Ovary (tissue), 3 donors: ENCODE measurements around the gene SLC6A1.

Source experiments
- CTCF ChIP-seq, 3 donors: fragments of 450-650 bp in 2 of 3; fragments of 200-600 bp in 1 of 3; IDR thresholded peaks; one replicate each; pipeline versions ENCODE4 v1.5.1 to v1.8.0; 2016 to 2022; ENCODE audit warnings: antibody characterized with exemption in 3 of 3, mild to moderate bottlenecking in 1 of 3
- EP300 ChIP-seq: sonication (generic); formaldehyde crosslinking; IDR thresholded peaks from one replicate; pipeline ENCODE4 v1.6.1; 2017; ENCODE audit warnings: antibody characterized with exemption
- POLR2A ChIP-seq: fragments of 450-650 bp; IDR thresholded peaks from one replicate; pipeline ENCODE4 v1.6.1; 2017; ENCODE audit warnings: antibody characterized with exemption, mild to moderate bottlenecking, moderate library complexity
- donor health status: DM: no; HTN: no; CAD: no.

- TF ChIP-seq CTCF (IDR thresholded peaks at IDR 0.05) = no peak
- TF ChIP-seq EP300 = no peak
- no peak for TF ChIP-seq POLR2A
Observed at GRCh38 chr3:11001020-11001657, 8.6 kb downstream of the SLC6A1 start.
